Stomach (tissue), 9 donors: ENCODE measurements around the gene PREPL. TPM values are rescaled to one million over a fixed set of nuclear protein-coding genes. Genes with fewer than 3 reads are reported as not detected.

Source experiments
- DNase-seq, 2 donors: peaks; one replicate each; pipeline versions ENCODE4 v3.0.0 to v3.0.0-alpha.2; 2013 to 2019
- H3K27ac ChIP-seq, 5 donors: fragments of 200-600 bp in 4 of 5; sonication (generic) in 4 of 5; one replicate each; pipeline ENCODE4 v1.5.1; 2013 to 2019; ENCODE audit warnings: mild to moderate bottlenecking in 1 of 5, moderate library complexity in 1 of 5
- H3K27me3 ChIP-seq, 3 donors: fragments of 200-600 bp; sonication (generic); one replicate each; pipeline ENCODE4 v1.5.1; 2017 to 2019; ENCODE audit warnings: mixed run types in 1 of 3
- H3K36me3 ChIP-seq, 4 donors: fragments of 200-600 bp; sonication (generic); 1 replicate in 3 of 4; 2 replicates in 1 of 4; pipeline ENCODE4 v1.5.1; 2016 to 2019
- H3K4me1 ChIP-seq, 4 donors: fragments of 200-600 bp; sonication (generic); one replicate each; pipeline ENCODE4 v1.5.1; 2016 to 2019
- H3K4me3 ChIP-seq, 4 donors: fragments of 200-600 bp; sonication (generic) in 3 of 4; one replicate each; pipeline ENCODE4 v1.5.1; 2016 to 2019; ENCODE audit warnings: mild to moderate bottlenecking in 1 of 4
- H3K9me3 ChIP-seq, 4 donors: fragments of 200-600 bp; sonication (generic); one replicate each; pipeline ENCODE4 v1.5.1; 2016 to 2019
- CTCF ChIP-seq, 7 experiments: fragments of 450-650 bp in 4 of 7; fragments of 200-600 bp in 3 of 7; sonication (generic) in 3 of 7; IDR thresholded peaks; one replicate each; pipeline ENCODE4 v1.5.1; 2016 to 2019; ENCODE audit warnings: antibody characterized with exemption in 7 of 7, control low read depth in 2 of 7, mild to moderate bottlenecking in 1 of 7
- EP300 ChIP-seq: sonication (generic); formaldehyde crosslinking; IDR thresholded peaks from one replicate; pipeline ENCODE4 v1.6.1; 2017; ENCODE audit warnings: antibody characterized with exemption
- POLR2A ChIP-seq, 4 donors: fragments of 450-650 bp; IDR thresholded peaks; one replicate each; pipeline ENCODE4 v1.6.1; 2016; ENCODE audit warnings: antibody characterized with exemption in 4 of 4, control low read depth in 2 of 4, mild to moderate bottlenecking in 1 of 4, moderate library complexity in 1 of 4
- POLR2AphosphoS5 ChIP-seq, 3 donors: sonication (generic); formaldehyde crosslinking; IDR thresholded peaks; one replicate each; pipeline ENCODE4 v1.6.1; 2016; ENCODE audit warnings: antibody characterized with exemption in 3 of 3
- WGBS, 5 donors: extraction: QIAGEN DNeasy Blood & Tissue Kit in 3 of 5; methylation state at CpG; one replicate each; pipeline versions ENCODE4 v1.1.5 to v1.1.7; 2013 to 2018; 5-methylcytosine and 5-hydroxymethylcytosine counted together
- intact Hi-C: fragments of 100-400 bp; cut with DNase I; formaldehyde crosslinking; loops from one replicate; pipeline ENCODE4 v1.15.1; 2023; ENCODE audit warnings: low total_unique reads
- polyA plus RNA-seq, 3 donors: library from polyadenylated mRNA; stranded (reverse); fragments of 200-250 nt; gene quantifications; one replicate each; pipeline ENCODE4 v1.2.3, GENCODE V29; 2013
- total RNA-seq, 5 donors: library from RNA; depleted of rRNA; stranded (reverse); fragments of >200 nt; gene quantifications; one replicate each; pipeline versions ENCODE4 v1.1.0 to v1.2.3, GENCODE V29; 2014 to 2016
- donor health status: healthy with polysubstance abuse.
- donor health status: Bipolar disorder and iron deficiency.
- donor health status: healthy.

The PREPL gene
- total and polyA plus RNA-seq, 8 donors = 8.1 to 65.0 (median 21.8) TPM

- 41 to 69% (median 49%) methylated on average over 1 of the region's 1 CpG for WGBS, 5 donors
- no peak overlapping the region for H3K27ac ChIP-seq
- intact Hi-C loops = no loop called here
- no peaks in the 10 kb centered on the region for H3K27me3 ChIP-seq
- H3K36me3 ChIP-seq = no peaks in the 10 kb centered on the region
- no peaks in the 10 kb centered on the region for H3K9me3 ChIP-seq
- no peak overlapping the region for H3K4me3 ChIP-seq
- no peak for DNase-seq
- TF ChIP-seq EP300 (no peak), CTCF (IDR thresholded peaks at IDR 0.05) (no peak)
- peaks cover 0 to 18% (median 9%) of the 10 kb centered on the region in 4 donors for H3K4me1 ChIP-seq
These were observed 78.1 kb downstream of the PREPL start for GRCh38 chr2:44283116-44283666.

GRCh38 chr2:44280869-44281268 is 80.4 kb downstream of the PREPL start:
- Histone ChIP-seq H3K27me3 (no peaks in the 10 kb centered on the region), H3K4me3 (no peak overlapping the region), H3K27ac (no peak overlapping the region), H3K9me3 (no peaks in the 10 kb centered on the region), H3K4me1 (peaks cover 0 to 17% (median 5%) of the 10 kb centered on the region in 4 donors), H3K36me3 (no peaks in the 10 kb centered on the region)
- WGBS, 5 donors = 80 to 100% (median 95%) methylated on average over 1 of the region's 1 CpG
- intact Hi-C loops = no loop called here
- DNase-seq = no peak
- TF ChIP-seq POLR2AphosphoS5 (IDR thresholded peaks at IDR 0.05) (no peak), EP300 (no peak), CTCF (IDR thresholded peaks at IDR 0.05) (no peak), POLR2A (IDR thresholded peaks at IDR 0.05) (no peak)

GRCh38 chr2:44277541-44277940 is 83.8 kb downstream of the PREPL start:
- WGBS, 5 donors = 43 to 77% (median 65%) methylated on average over 1 of the region's 1 CpG
- Histone ChIP-seq H3K4me3 (no peak overlapping the region), H3K9me3 (no peaks in the 10 kb centered on the region), H3K4me1 (peaks cover 0 to 15% (median 7%) of the 10 kb centered on the region in 4 donors), H3K27ac (no peak overlapping the region), H3K27me3 (no peaks in the 10 kb centered on the region), H3K36me3 (no peaks in the 10 kb centered on the region)
- no peak for DNase-seq
- no peak for TF ChIP-seq EP300
- no peak for TF ChIP-seq POLR2AphosphoS5 (IDR thresholded peaks at IDR 0.05)
- TF ChIP-seq CTCF (IDR thresholded peaks at IDR 0.05) = no peak
- TF ChIP-seq POLR2A (IDR thresholded peaks at IDR 0.05) = no peak
- intact Hi-C loops = no loop called here

- intact Hi-C loops = no loop called here
- H3K9me3 ChIP-seq = no peaks in the 10 kb centered on the region
- peaks cover 0 to 15% (median 7%) of the 10 kb centered on the region in 4 donors for H3K4me1 ChIP-seq
- H3K27me3 ChIP-seq = no peaks in the 10 kb centered on the region
- TF ChIP-seq POLR2A (IDR thresholded peaks at IDR 0.05) (no peak), POLR2AphosphoS5 (IDR thresholded peaks at IDR 0.05) (no peak), EP300 (no peak), CTCF (IDR thresholded peaks at IDR 0.05) (no peak)
- H3K4me3 ChIP-seq = no peak overlapping the region
- DNase-seq = no peak
- 47 to 58% (median 51%) methylated on average over 2 of the region's 2 CpGs for WGBS, 5 donors
- no peaks in the 10 kb centered on the region for H3K36me3 ChIP-seq
- no peak overlapping the region for H3K27ac ChIP-seq
These were observed 85.4 kb downstream of the PREPL start for GRCh38 chr2:44275927-44276303.
